ENCODE measurements around the gene MYNN.

DNA sequence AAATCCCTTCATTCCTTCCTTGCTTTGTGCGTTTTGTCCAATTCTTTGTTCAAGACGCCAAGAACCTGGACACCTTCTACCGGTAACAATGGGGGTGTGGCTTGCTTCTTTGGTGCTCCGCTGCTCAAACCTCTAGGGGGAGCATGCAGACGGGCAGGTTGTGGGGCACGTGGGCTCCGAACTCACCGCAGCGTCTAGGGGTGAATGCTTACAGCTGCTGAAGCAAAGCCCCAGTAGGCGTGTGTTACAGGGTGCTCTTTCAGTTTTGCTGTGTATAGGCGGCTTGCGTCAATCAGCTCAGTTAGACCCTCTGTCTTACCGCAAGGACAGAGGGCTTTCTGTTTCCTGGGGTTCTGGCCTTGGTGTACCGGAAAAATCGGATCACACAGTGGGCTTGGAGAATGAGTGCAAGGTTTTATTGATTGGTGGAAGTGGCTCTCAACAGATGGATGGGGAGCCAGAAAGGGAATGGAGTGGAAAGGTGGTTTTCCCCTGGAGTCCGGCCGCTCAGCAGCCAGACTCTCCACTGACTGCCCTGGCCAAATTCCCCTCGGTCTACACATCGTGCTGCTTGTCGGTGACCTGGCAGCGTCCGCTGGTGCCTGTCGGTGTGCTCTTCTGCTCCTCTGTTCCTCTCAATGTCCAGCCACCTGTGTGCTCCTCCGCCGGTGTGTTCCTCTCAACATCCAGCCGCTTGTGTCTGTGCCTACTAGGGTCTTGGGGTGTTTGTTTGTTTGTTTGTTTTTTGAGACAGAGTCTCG, 40.7 kb downstream of the MYNN start:
- TF ChIP-seq, protein P1, sequence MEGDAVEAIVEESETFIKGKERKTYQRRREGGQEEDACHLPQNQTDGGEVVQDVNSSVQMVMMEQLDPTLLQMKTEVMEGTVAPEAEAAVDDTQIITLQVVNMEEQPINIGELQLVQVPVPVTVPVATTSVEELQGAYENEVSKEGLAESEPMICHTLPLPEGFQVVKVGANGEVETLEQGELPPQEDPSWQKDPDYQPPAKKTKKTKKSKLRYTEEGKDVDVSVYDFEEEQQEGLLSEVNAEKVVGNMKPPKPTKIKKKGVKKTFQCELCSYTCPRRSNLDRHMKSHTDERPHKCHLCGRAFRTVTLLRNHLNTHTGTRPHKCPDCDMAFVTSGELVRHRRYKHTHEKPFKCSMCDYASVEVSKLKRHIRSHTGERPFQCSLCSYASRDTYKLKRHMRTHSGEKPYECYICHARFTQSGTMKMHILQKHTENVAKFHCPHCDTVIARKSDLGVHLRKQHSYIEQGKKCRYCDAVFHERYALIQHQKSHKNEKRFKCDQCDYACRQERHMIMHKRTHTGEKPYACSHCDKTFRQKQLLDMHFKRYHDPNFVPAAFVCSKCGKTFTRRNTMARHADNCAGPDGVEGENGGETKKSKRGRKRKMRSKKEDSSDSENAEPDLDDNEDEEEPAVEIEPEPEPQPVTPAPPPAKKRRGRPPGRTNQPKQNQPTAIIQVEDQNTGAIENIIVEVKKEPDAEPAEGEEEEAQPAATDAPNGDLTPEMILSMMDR (IDR thresholded peaks at IDR 0.05; ENCODE audit: low read depth, low read length) = peak; percentile 67
- no peak for TF ChIP-seq EZH2phosphoT487 (IDR thresholded peaks at IDR 0.05; ENCODE audit: low read depth)

All from OCI-LY3 (cell line).